ENCODE results near the gene ADAM15.

The ADAM15 gene

DNA sequence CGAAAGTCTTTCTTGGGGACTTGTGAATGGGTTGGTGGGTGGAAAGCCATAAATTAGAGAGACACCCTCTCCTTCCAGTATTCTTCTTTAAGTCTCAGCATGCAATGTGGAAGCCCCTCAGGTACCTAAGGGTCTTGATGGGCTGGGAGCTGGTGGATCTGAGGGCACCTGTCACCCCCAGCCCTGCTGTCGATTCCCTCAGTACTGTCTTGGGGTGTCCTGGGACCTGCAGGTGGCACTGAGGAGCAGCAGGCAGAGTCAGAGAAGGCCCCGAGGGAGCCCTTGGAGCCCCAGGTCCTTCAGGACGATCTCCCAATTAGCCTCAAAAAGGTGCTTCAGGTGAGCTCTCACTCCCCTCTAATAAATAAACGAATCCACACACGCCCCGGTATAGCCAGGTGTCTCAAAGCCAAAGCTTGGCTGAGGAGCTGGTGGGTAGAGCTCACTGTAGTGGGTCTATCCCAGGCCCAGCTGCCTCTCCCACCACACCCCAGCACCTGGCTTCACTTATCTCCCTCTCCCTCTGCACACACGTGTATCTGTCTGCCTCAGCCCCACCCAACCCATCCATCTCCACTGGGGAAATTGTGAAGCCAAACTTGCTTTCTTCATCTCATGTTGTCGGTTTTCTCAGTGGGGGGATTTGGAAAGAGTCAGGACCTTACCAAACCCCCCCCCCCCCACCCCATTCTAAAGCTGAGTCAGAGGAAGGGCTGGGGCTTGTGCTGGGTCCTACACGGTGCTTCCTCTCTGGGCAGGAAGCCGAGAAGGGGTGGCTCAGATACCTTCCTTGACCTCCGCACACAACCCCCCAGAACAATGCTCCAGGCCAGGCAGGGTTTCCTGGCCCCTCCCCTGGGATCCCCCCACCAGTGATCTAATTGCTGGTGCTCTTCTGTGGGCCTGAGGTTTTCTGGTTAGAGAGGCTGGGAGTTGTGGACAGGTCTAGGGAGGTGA, 1.6 kb downstream of the ADAM15 start:
- DNase-seq, result no peak

DNA sequence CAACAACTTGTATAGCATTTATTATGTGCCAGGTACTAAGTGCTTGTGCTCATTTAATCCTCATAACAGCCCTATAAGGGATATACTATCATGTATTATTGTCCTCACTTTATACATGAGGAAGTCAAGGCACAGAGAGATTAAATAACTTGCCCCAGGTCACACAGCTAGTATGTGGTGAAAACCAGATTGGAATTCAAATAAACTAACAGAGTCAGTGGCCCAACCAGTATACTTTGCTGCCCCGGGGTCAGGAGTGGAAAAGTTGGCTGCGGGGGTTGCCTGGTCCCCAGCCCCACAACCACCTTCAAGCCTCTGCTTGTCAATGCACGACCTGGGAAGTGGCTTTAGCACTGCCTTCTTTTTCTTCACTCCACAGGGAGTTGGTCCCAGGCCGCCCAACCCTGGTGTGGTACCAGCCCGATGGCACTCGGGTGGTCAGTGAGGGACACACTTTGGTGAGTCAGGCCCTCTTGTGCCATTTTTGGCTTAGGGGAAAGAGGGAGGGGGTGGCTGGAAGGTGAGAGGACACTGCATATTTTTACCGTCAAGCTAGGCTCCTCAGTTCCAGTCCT, 2.5 kb downstream of the ADAM15 start:
- no peak for DNase-seq

GRCh38 chr1:155057104-155057503, 6.0 kb downstream of the ADAM15 start:
- DNase-seq, result no peak

DNA sequence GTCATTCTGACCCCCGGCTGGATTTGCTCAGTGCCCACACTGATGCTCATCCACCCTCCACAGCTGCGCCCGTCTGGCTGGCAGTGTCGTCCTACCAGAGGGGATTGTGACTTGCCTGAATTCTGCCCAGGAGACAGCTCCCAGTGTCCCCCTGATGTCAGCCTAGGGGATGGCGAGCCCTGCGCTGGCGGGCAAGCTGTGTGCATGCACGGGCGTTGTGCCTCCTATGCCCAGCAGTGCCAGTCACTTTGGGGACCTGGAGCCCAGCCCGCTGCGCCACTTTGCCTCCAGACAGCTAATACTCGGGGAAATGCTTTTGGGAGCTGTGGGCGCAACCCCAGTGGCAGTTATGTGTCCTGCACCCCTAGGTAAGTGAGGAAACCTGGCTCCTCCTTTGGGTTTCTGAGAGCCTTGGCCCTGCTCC, 6.7 kb downstream of the ADAM15 start:
- no peak for DNase-seq

DNA sequence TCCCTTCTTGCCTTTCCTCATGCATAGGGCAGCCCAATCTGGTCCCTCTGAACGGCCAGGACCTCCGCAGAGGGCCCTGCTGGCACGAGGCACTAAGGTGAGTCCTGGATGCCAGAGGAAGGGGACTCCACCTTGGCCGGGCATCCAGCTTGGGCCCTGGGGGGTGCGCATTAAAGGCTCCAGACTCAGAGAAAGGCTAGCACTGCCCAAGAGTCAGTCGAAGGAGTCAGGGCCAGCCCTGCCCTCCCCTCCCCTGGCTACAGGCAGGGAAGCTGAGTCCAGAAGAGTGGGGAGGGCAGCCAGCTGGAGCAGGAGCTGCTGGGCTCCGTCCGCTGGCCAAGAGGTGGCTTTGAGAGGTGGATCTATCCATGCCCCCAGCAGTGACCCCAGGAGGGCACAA, 9.6 kb downstream of the ADAM15 start:
- no peak for DNase-seq

GRCh38 chr1:155061381-155062150, 10.4 kb downstream of the ADAM15 start:
- peak in 1 of 2 experiments; percentile 28 for DNase-seq

GRCh38 chr1:155062151-155062686, 11.1 kb downstream of the ADAM15 start:
- no peak for DNase-seq

DNA sequence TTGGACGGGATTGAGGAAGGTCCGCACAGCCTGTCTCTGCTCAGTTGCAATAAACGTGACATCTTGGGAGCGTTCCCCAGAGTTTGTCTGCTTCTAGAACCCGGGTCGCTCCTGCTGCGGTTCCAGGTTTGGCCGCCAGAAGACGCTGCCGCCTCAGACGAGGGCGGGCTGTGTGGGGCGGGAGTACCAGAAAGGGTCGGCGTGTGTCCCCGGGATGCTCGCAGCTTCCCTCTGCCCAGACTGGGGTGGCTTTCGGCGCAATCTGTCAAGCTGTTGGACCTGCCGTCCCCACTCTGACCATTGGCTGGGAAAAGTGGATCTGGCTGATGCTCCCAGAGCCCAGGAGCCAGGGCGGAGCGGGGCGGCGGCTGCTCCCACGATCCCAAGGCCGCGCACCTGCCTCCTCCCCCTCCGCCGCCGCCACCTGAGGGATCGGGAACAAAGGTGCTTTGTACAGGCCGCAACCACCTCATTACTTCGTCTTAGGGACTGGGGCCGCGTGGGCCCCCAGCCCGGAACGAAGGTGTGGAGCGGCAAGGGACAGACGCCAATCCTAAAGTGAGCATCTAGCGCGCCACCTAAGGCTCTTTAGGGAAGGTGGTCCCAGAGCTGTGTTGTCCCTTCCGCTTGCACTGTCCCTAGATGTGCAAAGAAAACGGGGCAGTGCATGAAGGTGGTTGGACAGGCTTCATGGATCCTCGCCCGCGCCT, 11.7 kb downstream of the ADAM15 start:
- DNase-seq, result no peak

GRCh38 chr1:155063550-155064110, 12.5 kb downstream of the ADAM15 start, which contains the start of gene EFNA4:
Gene EFNA4, plus strand, starts transcription at chr1:155063740. Its CDS starts 84 bp downstream, at chr1:155063824.
- DNase-seq, result no peak

- no peak for DNase-seq
These were observed 13.2 kb downstream of the ADAM15 start for GRCh38 chr1:155064111-155064831.

DNA sequence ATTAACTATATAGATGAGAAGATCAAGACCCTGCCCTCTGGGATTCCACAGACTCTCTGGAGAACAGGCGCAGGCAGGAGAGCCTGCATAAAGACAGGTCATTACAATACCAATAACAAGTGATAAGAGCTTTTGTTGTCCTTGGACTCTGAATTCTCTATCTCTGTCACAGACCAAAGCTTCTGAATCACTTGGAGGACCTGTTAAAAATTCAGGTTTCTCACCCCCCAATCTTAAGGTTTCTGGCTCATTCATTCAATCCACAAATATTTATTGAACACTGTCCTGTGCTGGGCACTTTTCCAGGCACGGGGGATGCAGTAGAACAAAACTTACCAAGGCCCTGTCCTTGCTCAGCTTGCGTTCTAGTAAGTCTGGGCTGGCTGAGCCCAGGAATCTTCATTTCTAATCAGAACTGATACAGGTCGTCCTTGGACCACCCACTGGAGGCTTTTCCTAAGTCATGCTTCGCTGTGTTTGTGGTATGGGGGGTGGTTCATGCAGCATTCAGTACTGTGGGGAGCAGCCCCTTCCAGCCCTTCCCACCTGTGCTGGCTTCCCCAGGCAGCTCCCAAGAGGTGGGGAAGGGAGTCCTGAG, 13.8 kb downstream of the ADAM15 start:
- DNase-seq, result no peak

- DNase-seq, result no peak
These were observed 15.7 kb downstream of the ADAM15 start for GRCh38 chr1:155066777-155067176.

- DNase-seq, result no peak
These were observed 17.5 kb downstream of the ADAM15 start for GRCh38 chr1:155068599-155068998.

DNA sequence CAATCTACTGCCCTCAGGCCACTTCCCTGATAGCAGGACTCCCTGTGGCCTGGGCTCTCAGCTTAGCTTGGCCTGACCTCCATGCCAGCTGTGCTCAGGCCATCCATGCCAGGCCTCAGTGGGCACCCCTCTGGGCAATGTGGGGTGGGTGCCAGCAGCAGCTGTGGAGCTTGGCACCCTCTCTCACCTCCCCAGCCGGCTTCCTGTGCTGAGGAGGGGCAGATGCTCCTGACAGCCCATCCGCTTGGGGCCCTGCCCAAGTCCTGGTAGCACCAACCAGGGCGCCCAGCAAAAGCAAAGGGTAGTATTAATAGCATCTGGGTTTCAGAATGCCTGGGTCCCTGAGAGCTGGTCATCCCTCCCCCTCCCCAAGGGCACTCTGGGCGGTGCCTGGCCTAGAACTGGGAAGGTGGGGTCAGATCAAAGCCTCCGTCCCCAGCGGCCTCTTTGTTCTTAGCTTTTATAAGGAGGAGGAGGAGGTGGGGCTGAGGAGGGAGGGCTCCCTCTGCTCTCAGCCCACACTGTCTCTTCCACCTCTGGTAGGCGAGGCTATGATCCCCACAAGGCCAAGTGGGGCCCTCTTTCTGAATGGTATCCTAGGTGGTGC, 18.5 kb downstream of the ADAM15 start:
- DNase-seq, result no peak

DNA sequence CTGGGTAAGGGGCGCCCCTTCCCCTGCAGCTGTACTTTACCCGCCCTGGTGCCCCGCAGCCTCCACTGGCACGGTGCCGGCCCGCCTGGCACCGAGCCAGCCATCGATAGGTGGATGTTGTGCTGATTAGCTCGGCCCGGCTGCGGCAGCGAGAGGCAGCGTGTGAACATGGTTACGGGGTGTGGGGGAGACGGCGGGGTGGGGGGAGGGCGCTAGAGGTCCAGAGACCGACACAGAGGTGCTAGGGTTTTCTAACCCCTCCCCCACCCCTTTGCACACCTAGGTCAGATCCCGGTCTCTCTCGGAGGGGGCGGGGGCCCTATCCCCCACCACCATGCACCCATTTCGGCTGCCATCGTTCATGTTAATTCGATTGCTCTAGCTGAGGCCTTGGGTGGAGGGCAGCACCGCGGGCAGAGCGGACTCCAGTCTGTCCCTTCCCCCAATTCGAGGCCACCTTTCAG, 19.1 kb downstream of the ADAM15 start:
- no peak for DNase-seq

- DNase-seq, result peak in 1 of 2 experiments; percentile 25
These were observed 19.8 kb downstream of the ADAM15 start for GRCh38 chr1:155070721-155071569.

- DNase-seq, result no peak
These were observed 20.6 kb downstream of the ADAM15 start for GRCh38 chr1:155071701-155072100.

DNA sequence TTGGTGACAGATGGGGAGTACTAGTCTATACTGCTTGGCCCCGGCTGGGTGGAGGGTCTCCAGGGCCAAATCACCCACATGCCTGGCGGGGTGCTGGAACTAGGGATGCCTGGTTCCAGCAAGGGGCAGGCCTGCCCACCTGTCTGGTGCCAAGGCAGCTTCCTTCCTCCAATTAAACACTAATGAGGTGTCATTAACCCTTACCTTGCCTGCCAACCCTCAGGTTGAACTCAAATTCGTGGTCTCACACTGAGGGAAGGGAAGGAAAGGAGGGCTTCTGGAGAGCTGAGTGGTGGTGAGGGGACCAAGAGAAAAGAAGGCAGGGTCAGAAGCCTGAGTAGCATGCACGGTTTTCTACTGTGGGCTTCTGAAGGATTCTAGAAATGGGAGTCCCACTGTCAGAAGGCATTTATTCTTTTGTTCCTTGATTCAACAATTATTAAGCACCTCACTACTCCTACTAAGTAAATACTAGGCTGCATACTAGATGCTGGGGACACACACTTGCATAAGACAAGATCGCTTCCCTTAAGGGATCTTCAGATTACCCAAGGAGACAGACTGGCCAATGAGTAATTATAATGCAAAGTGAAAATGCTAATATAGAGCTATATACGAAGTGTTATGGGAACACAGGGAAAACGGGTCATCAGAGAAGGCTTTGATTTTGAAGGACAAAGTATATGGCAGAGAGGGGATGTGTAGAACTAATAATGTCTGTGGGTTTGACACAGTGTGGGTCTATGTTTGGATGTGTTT, 21.6 kb downstream of the ADAM15 start:
- no peak for DNase-seq
